ENCODE results near the gene DNAH1.

DNA sequence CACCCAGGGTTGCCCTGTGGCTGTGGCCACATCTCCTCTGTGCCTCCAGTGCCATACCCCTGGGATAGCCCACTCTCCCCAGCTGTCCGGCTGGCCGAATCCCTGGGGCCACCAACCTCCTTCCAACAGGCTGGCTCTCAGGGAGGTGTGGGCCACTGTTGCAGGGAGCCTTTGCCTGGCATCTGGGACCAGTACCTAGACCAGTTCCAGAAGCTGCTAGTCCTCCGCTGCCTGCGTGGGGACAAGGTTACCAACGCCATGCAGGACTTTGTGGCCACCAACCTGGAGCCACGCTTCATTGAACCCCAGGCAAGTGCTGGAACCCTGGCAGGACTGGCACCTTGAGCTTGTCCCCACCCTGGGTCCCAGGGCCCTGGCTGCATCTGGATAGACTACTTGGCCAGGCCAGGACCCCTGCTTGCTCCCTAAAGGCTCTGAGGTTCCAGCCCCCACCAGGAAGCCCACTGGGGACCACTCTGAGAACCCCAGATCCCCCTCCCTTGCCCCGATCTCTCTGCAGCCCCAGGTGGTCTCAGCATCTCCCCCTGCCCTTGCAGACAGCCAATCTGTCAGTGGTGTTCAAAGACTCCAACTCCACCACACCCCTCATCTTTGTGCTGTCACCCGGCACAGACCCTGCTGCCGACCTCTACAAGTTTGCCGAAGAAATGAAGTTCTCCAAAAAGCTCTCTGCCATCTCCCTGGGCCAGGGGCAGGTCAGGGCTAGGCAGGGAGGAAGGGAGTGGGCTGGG, 78.8 kb downstream of the DNAH1 start:
- TF ChIP-seq, protein P1, sequence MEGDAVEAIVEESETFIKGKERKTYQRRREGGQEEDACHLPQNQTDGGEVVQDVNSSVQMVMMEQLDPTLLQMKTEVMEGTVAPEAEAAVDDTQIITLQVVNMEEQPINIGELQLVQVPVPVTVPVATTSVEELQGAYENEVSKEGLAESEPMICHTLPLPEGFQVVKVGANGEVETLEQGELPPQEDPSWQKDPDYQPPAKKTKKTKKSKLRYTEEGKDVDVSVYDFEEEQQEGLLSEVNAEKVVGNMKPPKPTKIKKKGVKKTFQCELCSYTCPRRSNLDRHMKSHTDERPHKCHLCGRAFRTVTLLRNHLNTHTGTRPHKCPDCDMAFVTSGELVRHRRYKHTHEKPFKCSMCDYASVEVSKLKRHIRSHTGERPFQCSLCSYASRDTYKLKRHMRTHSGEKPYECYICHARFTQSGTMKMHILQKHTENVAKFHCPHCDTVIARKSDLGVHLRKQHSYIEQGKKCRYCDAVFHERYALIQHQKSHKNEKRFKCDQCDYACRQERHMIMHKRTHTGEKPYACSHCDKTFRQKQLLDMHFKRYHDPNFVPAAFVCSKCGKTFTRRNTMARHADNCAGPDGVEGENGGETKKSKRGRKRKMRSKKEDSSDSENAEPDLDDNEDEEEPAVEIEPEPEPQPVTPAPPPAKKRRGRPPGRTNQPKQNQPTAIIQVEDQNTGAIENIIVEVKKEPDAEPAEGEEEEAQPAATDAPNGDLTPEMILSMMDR (IDR thresholded peaks at IDR 0.05), result no peak
- TF ChIP-seq POLR2A (IDR thresholded peaks at IDR 0.05), result no peak

Data from testis (tissue), 2 donors.